Activated CD8-positive, alpha-beta memory T cell treated with anti-CD3 and anti-CD28 coated beads, Interleukin-2, amount 50 U/mL, for 1 hour (primary cell): ENCODE measurements around the gene MINDY4.
"Not testable (repeated sequence)": the region's sequence is repeated elsewhere in the genome, so short reads cannot be mapped to it uniquely, and the experiment has no call there.

Source experiments
- DNase-seq: peaks from one replicate; pipeline ENCODE4 v3.0.0-alpha.2; 2020; ENCODE audit errors: extremely low read depth

Gene MINDY4

DNA sequence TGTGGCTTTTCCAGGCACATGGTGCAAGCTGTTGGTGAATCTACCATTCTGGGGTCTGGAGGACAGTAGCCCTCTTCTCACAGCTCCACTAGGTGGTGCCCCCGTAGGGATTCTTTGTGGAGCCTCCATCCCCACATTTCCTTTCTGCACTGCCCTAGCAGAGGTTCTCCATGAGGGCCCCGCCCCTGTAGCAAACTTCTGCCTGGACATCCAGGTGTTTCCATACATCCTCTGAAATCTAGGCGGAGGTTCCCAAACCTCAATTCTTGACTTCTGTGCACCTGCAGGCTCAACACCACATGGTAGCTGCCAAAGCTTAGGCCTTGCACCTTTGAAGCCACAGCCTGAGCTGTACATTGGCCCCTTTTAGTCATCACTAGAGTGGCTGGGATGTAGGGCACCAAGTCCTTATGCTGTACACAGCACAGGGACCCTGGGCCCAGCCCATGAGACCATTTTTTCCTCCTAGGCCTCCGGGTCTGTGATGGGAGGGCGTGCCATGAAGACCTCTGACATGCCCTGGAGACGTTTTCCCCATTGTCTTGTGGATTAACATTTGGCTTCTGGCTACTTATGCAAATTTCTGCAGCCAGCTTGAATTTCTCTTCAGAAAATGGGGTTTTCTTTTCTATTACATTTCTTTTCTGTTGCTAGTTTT is 62.9 kb downstream of the MINDY4 start:
- DNase-seq: not testable (repeated sequence)

DNA sequence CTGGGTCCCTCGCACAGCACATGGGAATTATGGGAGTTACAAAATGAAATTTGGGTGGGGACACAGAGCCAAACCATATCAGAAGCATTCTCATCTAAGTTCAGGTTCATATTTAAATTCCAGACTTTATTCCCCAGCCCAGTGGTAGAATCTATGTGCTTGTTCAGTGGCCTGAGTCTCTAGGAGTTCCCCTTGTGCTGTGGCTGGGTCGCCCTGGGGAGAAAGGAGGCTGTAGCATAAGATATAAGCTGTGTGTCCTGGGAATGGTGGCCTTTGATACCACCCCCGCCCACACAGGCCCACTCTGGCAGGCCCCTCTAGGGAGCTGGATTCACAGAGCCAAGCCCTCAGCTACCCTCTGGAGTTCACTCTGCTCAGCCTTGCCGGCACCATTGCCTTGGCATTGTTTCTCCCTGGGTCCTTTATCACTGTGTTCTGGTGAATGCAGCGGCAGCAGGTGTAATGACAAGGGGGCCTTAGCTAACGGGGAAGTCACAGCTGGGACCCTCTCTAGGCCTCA is 64.2 kb downstream of the MINDY4 start:
- no peak for DNase-seq

DNA sequence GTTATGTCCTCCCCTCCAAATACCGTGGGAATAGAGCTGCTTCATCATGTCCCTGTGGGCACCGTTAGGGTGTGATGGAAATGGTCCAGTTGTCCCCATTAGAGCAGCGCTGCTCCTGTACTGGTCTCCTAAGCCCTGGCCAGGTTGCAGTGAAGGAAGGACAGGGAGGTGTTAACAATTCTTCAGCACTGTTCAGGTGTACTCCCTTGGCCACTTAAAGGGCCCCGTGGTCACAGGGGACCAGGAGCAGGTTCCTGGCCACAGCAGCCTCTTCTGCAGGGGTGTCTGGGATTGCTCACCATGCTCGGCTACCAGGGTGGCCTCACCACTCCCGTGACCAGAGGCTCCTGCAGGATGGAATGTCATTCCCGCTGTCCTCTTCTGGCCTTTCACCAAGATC is 65.8 kb downstream of the MINDY4 start:
- no peak for DNase-seq

DNA sequence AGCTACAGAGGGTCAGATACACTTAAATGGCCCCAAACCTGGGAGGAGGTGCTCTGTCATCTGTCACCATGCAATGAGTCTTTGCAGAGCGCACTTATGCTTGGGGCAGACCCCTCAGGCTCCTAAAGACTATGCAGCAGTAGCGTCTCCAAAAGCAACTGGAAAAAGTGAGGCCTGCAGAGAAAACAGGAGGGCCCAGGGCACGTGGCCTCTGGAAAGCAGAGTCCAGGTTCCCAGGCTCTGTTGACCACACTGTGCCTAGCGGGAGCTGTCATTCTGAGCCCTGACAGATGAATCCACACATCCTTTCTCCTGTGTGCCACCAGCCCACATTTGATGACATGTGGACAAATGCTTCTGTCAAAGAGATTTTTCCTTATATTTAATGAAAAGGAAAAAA is 66.4 kb downstream of the MINDY4 start:
- no peak for DNase-seq

DNA sequence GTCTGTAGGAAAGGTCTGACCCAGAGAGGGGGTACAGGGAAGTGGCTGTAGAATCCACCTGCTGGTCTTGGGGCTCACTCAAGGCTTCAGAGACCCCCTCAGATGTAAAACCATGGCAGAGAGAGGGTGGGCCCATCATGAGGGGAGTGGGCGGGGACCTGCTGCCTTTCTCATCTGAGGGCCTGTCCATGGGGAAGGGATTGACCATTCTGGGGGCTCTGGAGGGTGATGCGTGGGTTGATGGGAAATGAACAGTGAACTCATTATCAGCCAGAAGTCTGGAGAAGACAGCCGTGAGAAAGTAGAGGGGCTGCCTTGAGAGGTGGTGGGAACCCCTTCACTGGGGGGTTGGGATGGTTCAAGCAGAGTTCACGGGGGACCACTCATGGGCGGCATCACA is 66.8 kb downstream of the MINDY4 start:
- no peak for DNase-seq

DNA sequence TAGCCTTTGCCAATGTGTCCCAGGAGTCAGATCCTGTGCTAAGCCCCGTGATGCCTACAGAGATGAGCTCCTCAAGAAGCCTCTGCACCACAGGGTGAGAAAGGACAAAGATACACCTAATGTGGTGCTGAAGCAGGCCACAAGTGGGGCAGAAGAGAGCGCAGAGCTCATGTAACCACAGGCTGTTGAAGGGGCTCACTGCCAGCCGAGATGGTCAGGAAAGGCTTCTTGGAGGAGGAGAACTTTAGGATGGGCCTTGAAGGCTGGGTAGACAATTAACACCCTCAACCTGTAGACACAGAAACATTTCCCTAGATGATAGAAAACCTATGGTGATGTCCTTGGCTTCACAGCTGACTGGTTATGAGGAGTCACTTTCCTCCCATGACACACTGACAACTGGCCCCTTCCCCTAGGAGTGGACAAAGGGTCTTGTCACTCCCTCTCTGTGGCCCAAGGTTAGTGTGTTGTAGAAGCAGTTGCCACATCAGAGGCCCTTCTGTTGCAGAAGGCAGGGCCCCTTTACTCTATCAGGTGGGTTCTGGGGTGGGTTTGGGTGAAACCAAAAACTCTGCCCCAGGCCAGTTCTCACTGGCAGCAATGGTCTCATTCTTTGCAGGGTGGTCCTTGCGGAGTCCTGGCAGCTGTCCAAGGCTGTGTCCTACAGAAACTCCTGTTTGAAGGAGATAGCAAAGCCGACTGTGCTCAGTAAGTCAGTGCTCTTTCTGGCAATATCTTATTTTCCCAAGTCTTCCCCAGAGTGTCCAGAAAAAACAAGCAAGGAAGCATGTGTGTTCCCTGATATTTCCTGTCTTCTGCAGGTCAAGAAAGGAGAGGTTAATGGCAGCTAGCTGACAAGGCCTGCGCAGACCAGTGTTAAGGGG is 69.2 kb downstream of the MINDY4 start:
- no peak for DNase-seq

DNA sequence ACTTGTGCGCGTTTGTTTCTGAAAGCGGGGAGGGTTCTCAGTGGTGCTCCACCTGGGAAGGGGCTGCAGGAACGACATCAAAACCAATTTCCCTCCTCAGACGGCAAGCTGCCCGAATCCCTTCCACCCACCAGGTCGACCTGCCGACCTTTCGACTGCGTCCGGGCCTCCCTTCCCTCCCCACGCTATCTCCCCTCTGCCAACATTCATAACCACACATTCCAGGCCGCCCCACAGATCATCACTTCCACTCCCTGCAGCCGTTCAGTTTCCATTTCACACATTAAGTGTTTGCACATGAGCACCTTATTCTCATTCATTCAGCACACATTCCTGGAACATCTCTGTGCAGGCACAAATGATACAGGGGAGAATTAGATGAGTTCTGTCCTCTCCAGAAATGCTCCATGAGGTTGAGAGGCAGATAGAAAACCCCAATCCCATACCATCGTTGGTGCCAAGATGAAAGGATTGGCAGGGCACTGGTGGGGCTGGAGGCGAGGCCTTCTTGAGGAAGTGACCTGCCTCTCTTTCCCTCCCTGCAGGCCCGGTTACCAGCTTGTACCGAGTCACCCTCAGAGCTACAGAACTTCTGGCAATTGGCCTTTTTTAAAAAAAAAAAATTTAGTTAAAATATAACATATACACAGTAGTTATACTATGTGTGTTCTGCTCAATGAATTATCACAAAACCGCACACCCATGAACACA is 70.0 kb downstream of the MINDY4 start:
- DNase-seq: no peak

DNA sequence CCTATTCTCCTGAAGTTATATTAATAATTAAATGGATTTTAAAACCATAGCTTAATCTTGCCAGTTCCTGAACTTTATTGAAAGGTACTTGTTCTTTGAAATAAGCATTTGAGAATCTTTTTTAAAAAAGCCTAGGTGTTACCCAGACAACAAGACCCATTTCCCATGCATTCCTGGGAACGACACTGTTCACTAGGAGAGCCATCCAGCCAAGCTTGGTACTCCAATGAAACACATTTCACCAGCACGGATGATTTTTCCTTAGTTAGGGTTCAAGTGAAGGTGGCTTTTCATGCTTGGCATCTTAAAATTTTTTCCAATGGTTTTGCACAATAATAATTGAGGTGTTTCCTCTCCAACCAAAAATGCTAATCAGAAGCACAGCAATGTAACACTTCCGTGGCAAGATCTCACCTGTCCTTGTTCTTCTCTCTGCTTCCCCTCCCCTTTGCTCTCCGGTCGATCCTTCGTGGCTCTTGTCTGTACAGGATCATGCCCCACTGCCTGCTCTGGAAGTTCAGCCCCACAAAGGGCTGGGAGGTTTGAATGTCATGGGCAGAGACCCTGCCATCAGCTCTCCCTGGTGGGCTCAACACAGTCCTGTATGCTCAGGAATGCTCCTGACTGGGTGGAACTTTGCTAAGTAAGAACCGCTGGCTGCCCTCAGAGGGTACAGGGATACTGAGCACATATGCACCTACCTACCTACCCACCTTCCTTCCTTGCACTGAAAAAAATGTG is 70.8 kb downstream of the MINDY4 start:
- DNase-seq: no peak

DNA sequence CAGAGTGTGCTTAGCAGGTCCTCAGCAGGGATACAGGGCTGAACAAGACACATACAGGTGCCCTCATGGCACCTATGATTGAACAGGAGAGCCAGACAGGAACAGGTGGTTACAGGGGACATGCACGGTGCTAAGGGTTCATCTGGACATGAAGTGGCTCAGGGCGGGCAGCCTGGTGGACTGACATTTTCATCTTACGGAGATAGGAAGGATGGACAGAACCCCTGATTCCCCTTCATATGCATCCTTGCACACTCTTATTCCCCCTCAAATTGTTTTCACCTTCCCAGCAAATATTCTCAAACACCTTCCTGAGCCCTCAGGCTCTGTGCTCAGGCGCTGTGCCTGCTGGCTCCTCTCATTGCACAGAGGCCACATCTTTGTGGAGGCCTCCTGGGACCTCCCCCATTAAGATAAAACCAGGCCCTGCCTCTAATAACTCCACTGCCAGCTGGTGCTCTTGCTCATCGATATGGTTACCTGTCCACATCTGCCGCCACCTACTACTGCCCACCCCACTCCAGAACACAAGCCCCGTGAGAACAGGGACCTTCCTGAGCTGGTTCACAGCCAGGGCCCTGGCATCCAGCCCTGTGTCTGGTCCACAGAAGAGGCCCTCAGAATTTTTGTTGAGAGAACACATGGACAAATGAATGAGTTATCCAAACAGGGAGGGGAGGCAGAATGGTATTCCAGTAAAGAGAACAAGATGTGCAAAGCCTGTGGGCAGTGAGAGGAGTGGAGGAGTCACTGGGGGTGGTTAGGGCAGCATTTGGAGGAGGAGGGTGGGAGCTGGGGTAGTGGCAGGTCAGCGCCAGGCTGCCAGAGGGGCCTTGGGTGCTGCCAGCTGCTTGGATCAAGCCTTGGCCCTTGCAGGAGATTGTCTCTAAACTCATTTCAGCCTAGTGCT is 71.6 kb downstream of the MINDY4 start:
- DNase-seq: no peak

DNA sequence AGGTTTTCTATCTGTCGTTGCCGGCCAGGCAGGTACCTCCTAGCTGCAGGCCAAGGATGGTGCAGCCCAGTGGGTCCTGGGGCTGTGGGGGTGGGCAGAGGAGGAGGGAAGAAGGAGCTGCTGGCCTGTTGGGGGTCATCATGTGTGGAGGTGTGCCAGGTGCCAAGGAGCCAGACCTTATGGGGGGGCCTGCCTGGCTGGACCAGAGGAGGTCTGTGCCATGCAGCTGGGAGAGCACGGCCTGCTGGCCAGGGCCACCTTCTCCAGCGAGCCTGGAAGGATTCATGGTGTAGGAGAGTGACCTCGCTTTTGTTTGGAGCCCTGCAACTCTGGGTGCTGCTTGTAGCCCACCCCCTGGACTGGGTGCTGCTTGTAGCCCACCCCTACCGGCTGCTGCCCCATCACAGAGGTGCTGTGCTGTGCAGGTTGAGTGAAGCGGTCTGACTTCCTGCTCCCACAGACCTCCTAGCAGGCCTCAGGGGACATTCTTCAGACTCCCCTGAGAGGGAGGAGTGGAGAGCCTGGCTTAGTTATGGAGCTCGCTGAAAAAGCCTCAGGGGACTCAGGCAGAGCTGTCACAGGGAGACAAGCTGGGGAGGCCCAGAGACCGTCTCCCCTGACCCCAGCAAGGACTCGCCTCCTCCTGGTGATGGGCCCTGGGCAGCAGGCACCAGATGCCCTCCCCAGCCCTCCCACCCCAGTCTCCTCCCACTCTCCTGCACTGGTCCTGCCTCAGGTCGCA is 72.7 kb downstream of the MINDY4 start:
- DNase-seq: no peak

DNA sequence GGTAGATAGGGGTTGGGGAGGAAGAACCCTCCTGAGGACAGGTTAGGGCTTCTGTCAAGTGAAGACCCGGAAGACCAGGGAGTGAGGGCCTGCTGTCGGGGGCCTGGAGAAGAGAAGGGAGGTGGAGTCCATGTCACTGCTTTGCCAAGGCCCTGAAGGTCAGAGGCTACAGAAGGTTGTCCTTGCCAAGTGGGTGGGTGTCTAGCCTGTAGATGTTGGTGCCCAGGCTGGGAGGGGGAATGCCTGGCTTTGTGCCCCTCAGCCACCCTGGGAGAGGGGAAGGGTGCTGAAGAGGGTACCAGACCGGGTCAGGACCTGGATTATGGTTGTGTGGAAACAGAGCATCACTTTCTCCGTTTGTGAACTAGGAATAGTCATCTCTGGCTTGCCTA is 73.3 kb downstream of the MINDY4 start:
- no peak for DNase-seq

DNA sequence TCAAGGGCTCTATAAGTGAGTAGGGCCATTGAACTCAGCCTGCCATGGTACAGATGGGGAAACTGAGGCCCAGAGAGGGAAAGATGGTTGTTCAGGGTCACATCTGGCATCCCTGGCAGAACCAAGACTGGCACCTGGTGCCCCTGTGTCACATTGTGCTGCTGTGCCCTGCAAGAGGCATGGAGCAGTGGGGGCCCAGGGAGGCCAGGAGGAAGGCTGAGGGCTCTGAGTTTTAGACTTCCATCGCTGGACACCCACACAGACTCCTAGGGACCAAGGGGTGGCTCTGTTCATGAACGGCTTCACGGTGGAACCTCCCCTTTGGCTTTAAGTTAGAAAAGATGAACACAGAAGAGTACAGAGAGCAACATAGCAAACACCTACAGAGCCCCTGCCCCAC is 73.7 kb downstream of the MINDY4 start:
- no peak for DNase-seq

DNA sequence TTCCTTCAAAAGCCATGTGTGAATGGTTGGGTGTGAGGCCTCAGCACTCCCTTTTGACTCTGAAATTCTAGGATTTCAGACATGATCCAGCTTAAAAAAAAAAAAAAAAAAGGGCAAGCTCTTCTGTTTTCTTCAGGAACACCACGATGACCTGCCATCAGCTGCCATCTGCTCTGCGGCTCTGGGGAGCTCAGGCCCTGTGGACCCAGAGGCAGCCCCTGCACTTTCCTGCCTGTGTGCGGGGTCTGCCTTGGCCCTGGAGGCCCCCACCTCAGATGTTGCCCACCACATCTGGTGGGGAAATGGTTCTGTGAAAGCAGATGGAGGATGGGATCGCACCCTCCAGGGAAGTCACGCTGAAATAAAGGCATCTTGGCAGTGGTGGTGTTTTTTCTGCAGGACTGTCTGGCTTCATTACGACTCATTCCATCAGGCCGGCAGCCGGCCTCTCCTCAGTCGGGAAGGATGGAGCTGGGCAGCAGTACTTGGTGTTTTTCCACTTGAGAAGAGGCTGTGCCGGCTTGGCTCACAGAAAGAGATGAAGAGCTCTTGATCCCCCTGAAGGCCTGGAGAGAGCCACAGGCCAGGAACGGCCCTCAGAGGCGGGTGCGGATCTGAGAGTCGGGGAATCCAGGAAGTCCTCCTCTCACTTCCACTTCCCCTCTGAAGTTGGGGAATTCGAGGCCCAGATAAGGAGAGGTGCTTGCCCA is 74.4 kb downstream of the MINDY4 start:
- DNase-seq: no peak

DNA sequence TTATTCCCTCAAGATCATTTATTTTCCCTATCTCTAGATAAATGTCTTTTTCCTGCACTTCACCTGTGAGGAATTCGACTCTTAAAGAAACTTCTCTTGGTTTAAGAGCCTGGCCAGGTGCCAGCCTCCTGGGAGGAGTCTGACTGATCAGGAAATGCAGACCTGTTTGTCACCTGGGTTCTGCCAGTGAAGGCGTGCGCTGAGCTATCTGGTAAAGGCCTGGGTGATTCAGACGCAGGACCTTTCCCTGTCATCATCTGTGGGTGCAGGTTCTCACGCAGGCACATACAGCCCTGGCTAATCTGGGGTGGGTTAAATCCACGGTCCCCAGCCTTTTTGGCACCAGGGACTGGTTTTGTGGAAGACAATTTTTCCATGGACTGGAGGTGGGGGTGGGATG is 75.2 kb downstream of the MINDY4 start:
- DNase-seq: no peak

DNA sequence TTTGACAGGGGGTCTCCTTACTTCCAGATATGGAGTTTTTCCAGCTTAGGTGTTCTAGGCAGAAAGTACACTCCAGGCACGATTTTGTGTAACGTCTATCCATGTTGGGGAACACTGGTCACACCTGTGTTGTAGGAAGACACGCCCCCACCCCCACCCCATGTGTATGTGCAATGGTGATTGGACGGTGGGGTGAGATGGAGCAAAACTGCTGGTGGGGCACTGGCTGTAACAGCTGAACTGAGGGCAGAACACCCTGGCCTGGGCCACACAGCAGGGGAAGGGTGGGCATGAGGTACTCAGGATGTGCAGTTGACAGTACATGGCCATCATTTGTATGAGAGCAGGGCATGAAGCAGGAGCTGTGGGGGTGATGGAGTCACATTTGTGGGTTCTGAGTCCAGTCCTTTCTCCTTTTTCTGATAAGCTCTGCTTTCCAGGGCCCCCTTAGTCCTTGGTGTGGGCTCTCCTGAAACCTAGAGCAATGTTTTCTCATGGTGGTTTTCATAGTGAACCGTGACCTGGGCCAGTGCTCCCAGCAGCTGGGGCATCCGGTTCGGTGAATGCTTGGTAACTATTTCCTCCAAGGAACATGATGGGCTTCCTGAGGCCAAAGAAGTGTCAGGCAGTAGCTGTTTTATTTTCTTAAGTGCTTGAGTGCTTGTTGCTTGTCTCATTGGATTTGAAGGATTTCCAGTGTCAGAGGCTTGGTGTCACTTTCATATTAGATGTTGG is 77.1 kb downstream of the MINDY4 start:
- DNase-seq: no peak

DNA sequence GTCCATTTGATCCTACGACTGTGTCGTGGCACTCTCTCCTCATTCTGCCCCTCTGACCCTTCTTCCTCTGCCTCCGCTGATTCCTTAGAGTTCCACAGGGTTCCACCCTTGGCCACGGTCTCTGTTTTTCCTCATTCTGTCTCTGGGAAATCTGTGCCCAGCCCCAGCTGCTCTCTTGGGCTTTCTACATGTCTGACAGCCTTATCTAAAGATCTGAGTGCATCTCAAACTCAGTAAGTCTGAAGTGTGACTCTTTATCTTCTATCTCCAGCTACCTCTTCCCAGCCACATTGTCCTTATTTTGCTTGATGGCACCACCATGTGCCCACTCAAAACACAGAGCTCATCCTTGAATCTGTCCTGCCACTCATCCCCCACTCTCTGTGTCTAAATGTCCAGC is 78.3 kb downstream of the MINDY4 start:
- no peak for DNase-seq

DNA sequence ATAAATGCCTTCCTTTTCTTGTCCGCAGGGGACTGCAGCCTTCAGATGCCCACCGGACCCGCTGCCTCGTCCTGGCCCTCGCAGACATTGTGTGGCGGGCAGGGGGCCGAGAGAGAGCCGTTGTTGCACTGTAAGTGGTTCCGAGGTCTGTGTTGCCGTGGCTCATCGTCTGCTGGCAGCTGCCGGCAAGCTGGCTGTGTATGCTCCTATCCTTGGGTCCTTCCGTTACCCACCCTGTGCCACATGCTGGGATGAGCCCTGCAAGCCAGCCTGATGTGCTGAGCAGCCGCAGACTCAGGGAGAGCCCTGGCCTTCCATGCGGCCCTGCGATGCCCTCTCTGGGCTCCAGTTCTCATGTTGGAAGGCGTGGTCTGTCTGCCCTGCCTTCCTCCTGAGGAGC is 79.2 kb downstream of the MINDY4 start:
- no peak for DNase-seq

DNA sequence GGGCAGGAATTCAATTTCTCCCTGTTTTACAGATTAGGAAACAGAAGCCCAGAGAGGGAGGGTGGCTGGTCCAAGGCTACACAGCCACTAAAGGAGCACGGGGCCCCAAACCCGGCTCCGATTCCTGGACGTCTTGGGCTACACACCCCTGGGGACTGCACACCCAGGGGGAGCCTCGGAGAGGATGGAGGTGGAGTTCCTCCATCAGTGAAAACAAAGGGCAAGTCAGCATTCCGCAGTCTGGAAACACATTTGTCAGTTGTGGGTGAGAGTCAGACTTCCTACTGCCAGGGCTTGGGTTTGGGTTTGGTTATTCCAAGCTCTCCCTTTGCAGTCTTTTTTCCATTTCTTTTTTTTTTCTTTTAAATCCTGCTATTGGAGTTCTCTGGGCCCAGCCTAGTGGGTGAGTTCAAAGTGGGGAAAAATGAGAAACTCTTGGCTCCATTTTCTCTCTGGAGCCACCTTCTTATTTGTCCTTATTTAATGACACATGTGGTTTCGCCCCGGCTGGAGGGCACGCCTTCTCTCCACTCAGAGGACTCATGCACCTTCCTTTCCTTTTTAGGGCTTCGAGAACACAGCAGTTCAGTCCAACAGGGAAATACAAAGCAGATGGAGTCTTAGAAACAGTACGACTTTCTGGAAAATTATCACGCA is 80.6 kb downstream of the MINDY4 start:
- no peak for DNase-seq
